IMR-90 (cell line): ENCODE data around the gene ZNF484. TPM values are rescaled to one million over a fixed set of nuclear protein-coding genes. Genes with fewer than 3 reads are reported as not detected.

Experiments
- ATAC-seq: fragments of 200-7000 bp; cut with Tn5 transposase; 2 replicates; pipeline ENCODE4 v1.9.1; 2020; ENCODE audit warnings: low read depth, mild to moderate bottlenecking, moderate library complexity
- BruUV-seq: library from RNA; stranded (reverse); fragments of 400-500 nt; replicated peaks from 2 replicates; lab custom pipeline; 2021; lab: Mats Ljungman, UMichigan
- CTCF ChIA-PET: fragments of 300-600 bp; formaldehyde crosslinking; extraction: SDS; loops from one replicate; lab custom pipeline; 2021; ENCODE audit warnings: antibody characterized with exemption; lab: Yijun Ruan, JAX
- POLR2A ChIA-PET: fragments of 300-600 bp; sonication (Branson Sonifier 250); formaldehyde crosslinking; loops from one replicate; lab custom pipeline; 2022; ENCODE audit warnings: antibody characterized with exemption; ENCODE audit not compliant: unreplicated experiment; lab: Charles Lee
- DNase-seq: peaks from one replicate; pipeline ENCODE4 v3.0.0; 2013
- H2AFZ ChIP-seq: replicated peaks from 2 replicates; pipeline ENCODE3; 2013; ENCODE audit warnings: low read length, mild to moderate bottlenecking; ENCODE audit not compliant: poor library complexity
- H2AK5ac ChIP-seq: 2 replicates; pipeline ENCODE4 v1.6.1; 2013; ENCODE audit warnings: low read depth, low read length, inconsistent platforms
- H2AK9ac ChIP-seq: replicated peaks from 2 replicates; pipeline ENCODE3; 2013; ENCODE audit warnings: mild to moderate bottlenecking, low read depth, low read length, moderate library complexity; ENCODE audit not compliant: poor library complexity
- H2BK120ac ChIP-seq: 2 replicates; pipeline ENCODE4 v1.6.1; 2013; ENCODE audit warnings: low read depth, low read length, inconsistent platforms
- H2BK15ac ChIP-seq: 3 replicates; pipeline ENCODE4 v1.6.1; 2013; ENCODE audit warnings: low read depth, low read length, inconsistent platforms
- H2BK20ac ChIP-seq: 2 replicates; pipeline ENCODE4 v1.6.1; 2013; ENCODE audit warnings: low read depth, mild to moderate bottlenecking, inconsistent platforms, low read length, moderate library complexity
- H2BK5ac ChIP-seq: 2 replicates; pipeline ENCODE4 v1.6.1; 2013; ENCODE audit warnings: mild to moderate bottlenecking, low read depth, low read length, inconsistent platforms; ENCODE audit not compliant: poor library complexity, severe bottlenecking
- H3K14ac ChIP-seq: replicated peaks from 2 replicates; pipeline ENCODE4 v1.6.1; 2013; ENCODE audit warnings: low read depth, low read length, inconsistent platforms
- H3K18ac ChIP-seq: 2 replicates; pipeline ENCODE4 v1.6.1; 2013; ENCODE audit warnings: low read depth, low read length, control low read depth
- H3K23ac ChIP-seq: 2 replicates; pipeline ENCODE4 v1.6.1; 2013; ENCODE audit warnings: low read depth, low read length, inconsistent platforms
- H3K27ac ChIP-seq: 2 replicates; pipeline ENCODE4 v1.5.1; 2013; ENCODE audit warnings: mild to moderate bottlenecking, control low read depth, low read length; ENCODE audit not compliant: insufficient read depth
- H3K27me3 ChIP-seq: 2 replicates; pipeline ENCODE4 v1.6.1; 2013; ENCODE audit warnings: low read length; ENCODE audit not compliant: control insufficient read depth, insufficient read depth
- H3K36me3 ChIP-seq: 2 replicates; pipeline ENCODE4 v1.6.1; 2013; ENCODE audit warnings: low read length, mixed read lengths; ENCODE audit not compliant: control insufficient read depth, insufficient read depth
- H3K4ac ChIP-seq: 2 replicates; pipeline ENCODE4 v1.6.1; 2013; ENCODE audit warnings: low read depth, low read length, inconsistent platforms
- H3K4me1 ChIP-seq: 2 replicates; pipeline ENCODE4 v1.6.1; 2013; ENCODE audit warnings: low read length, mixed read lengths; ENCODE audit not compliant: control insufficient read depth, insufficient read depth
- H3K4me2 ChIP-seq: 2 replicates; pipeline ENCODE4 v1.6.1; 2013; ENCODE audit warnings: low read depth, mild to moderate bottlenecking, control low read depth, low read length, moderate library complexity
- H3K4me3 ChIP-seq: 2 replicates; pipeline ENCODE4 v1.5.1; 2013; ENCODE audit warnings: low read depth, mild to moderate bottlenecking, control low read depth, low read length, moderate library complexity; ENCODE audit not compliant: insufficient read depth
- H3K56ac ChIP-seq: 2 replicates; pipeline ENCODE4 v1.6.1; 2013; ENCODE audit warnings: low read length, inconsistent platforms; ENCODE audit not compliant: insufficient read depth; ENCODE audit errors: extremely low read depth
- H3K79me1 ChIP-seq, 2 experiments: 2 replicates each; pipeline ENCODE4 v1.6.1; 2013; ENCODE audit warnings: low read length in 2 of 2, inconsistent platforms in 1 of 2, low read depth in 1 of 2
- H3K9ac ChIP-seq: 2 replicates; pipeline ENCODE4 v1.6.1; 2013; ENCODE audit warnings: low read depth, low read length, control low read depth
- H3K9me1 ChIP-seq: 2 replicates; pipeline ENCODE4 v1.6.1; 2013; ENCODE audit warnings: low read length, inconsistent platforms; ENCODE audit not compliant: insufficient read depth
- H3K9me3 ChIP-seq: 2 replicates; pipeline ENCODE4 v1.6.1; 2013; ENCODE audit warnings: low read length; ENCODE audit not compliant: control insufficient read depth, insufficient read depth
- H4K20me1 ChIP-seq: 2 replicates; pipeline ENCODE4 v1.6.1; 2013; ENCODE audit warnings: low read length, inconsistent platforms; ENCODE audit not compliant: insufficient read depth
- H4K5ac ChIP-seq: 2 replicates; pipeline ENCODE4 v1.6.1; 2013; ENCODE audit warnings: mild to moderate bottlenecking, low read depth, low read length, control low read depth
- H4K8ac ChIP-seq, 2 experiments: 2 replicates each; pipeline ENCODE4 v1.6.1; 2013; ENCODE audit warnings: low read depth in 2 of 2, low read length in 2 of 2, control low read depth in 1 of 2, inconsistent platforms in 1 of 2
- H4K91ac ChIP-seq: 2 replicates; pipeline ENCODE4 v1.6.1; 2013; ENCODE audit warnings: low read depth, low read length, inconsistent platforms; ENCODE audit not compliant: insufficient read depth
- CHD1 ChIP-seq: IDR thresholded peaks from 2 replicates; pipeline ENCODE4 v1.6.1; 2012; ENCODE audit warnings: low read depth, low read length, improper control_type of control experiment
- FOS ChIP-seq: fragments of 150-350 bp; IDR thresholded peaks from 2 replicates; pipeline ENCODE4 v1.6.1; 2016; ENCODE audit warnings: low read depth, low read length
- MAFK ChIP-seq: IDR thresholded peaks from 2 replicates; pipeline ENCODE4 v1.6.1; 2012; ENCODE audit warnings: low read depth, low read length, improper control_type of control experiment
- MAZ ChIP-seq: IDR thresholded peaks from 2 replicates; pipeline ENCODE4 v1.6.1; 2012; ENCODE audit warnings: low read depth, mild to moderate bottlenecking, low read length, improper control_type of control experiment, moderate library complexity, borderline replicate concordance
- MXI1 ChIP-seq: IDR thresholded peaks from 2 replicates; pipeline ENCODE4 v1.6.1; 2012; ENCODE audit warnings: low read depth, mild to moderate bottlenecking, low read length, moderate library complexity, borderline replicate concordance
- NFE2L2 ChIP-seq: fragments of 150-350 bp; IDR thresholded peaks from 2 replicates; pipeline ENCODE4 v1.6.1; 2016; ENCODE audit warnings: low read depth, mild to moderate bottlenecking, low read length
- RCOR1 ChIP-seq: IDR thresholded peaks from 2 replicates; pipeline ENCODE4 v1.6.1; 2012; ENCODE audit warnings: mild to moderate bottlenecking, low read length, improper control_type of control experiment; ENCODE audit not compliant: insufficient replicate concordance
- RFX5 ChIP-seq: IDR thresholded peaks from 2 replicates; pipeline ENCODE4 v1.8.0; 2012; ENCODE audit warnings: low read depth, mild to moderate bottlenecking, low read length, moderate library complexity
- SMC3 ChIP-seq: fragments of 150-350 bp; IDR thresholded peaks from 2 replicates; pipeline ENCODE4 v1.6.1; 2016; ENCODE audit warnings: low read depth, mild to moderate bottlenecking, antibody characterized with exemption, low read length, moderate library complexity
- WGBS, 2 experiments: methylation state at CpG; one replicate each; pipeline versions ENCODE4 v1.1.5 to v1.1.7; 2013; ENCODE audit warnings: missing lambda C conversion rate in 2 of 2; ENCODE audit not compliant: insufficient read length in 1 of 2; ENCODE audit errors: extremely low coverage in 2 of 2; 5-methylcytosine and 5-hydroxymethylcytosine counted together
- dilution Hi-C: fragments of 300-500 bp; cut with HindIII; formaldehyde crosslinking; loops from one replicate; pipeline ENCODE4 v1.14.3; 2018; ENCODE audit warnings: low sequenced_read_pairs; ENCODE audit not compliant: unreplicated experiment
- in situ Hi-C: fragments of 300-500 bp; cut with MboI; formaldehyde crosslinking; loops from 3 replicates; pipeline ENCODE4 v1.14.3; 2019; ENCODE audit warnings: low sequenced_read_pairs, inconsistent platforms, mixed read lengths
- intact Hi-C: fragments of 100-400 bp; cut with micrococcal nuclease; formaldehyde crosslinking; loops from 2 replicates; pipeline ENCODE4 v1.10.0; 2022
- polyA plus RNA-seq, 3 experiments: library from polyadenylated mRNA; depleted of rRNA; stranded (reverse); fragments of >200 nt; gene quantifications; 2 replicates each; pipeline ENCODE4 v1.2.3, GENCODE V29; 2012; ENCODE audit warnings: low replicate concordance in 1 of 3
- total RNA-seq: library from RNA; depleted of rRNA; stranded (reverse); fragments of >200 nt; gene quantifications from 2 replicates; pipeline ENCODE4 v1.2.3, GENCODE V29; 2012
- TF ChIP-seq, protein P1 (sequence below): fragments of 150-350 bp; IDR thresholded peaks from 2 replicates; pipeline ENCODE4 v1.6.1; 2017; ENCODE audit warnings: mild to moderate bottlenecking, antibody characterized with exemption, low read length, low read depth
- TF ChIP-seq, protein P2 (sequence below): conservative IDR thresholded peaks from 2 replicates; pipeline ENCODE4 v1.5.1; 2012; ENCODE audit warnings: mild to moderate bottlenecking, low read depth, low read length, improper control_type of control experiment
- TF ChIP-seq, protein P3 (sequence below): fragments of 150-350 bp; IDR thresholded peaks from 2 replicates; pipeline ENCODE4 v1.6.1; 2016; ENCODE audit warnings: low read depth, mild to moderate bottlenecking, low read length, moderate library complexity, borderline replicate concordance

The ZNF484 gene
- total and polyA plus RNA-seq, 2 of the 4 experiments (the other 2 are of a cell fraction), result 1.4 to 11.8 TPM

DNA sequence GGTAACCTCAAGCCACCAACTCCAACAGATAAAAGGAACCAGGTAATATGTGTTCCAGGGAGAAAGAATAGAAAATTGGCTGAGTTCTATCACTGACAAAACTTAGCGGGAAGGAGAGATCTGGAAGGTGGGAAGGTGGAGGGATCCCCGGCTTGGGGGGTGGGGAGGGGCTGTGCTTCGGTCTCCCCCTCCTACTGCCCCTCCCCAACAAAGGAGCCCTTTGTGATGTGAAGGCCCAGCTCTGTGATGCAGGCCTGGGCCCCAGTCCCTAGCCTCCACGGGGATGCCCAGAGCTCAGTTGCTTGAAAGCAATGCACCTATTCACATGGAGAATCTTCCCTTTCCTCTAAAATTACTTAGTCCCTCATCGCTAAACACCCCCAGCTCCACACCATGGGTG lies 4.4 kb upstream of the ZNF484 start:
- Histone ChIP-seq H2BK20ac (no peak overlapping the region), H3K27me3 (peaks cover 7% of the 10 kb centered on the region; the same call in 1 of the 2 replicates), H3K4ac (no peak overlapping the region), H2BK5ac (no peak overlapping the region), H2AK5ac (no peak overlapping the region), H3K4me3 (no peak overlapping the region), H3K4me2 (no peak overlapping the region), H3K9me1 (no peaks in the 10 kb centered on the region; the same call in 1 of the 2 replicates), H4K8ac (no peak overlapping the region), H3K36me3 (no peaks in the 10 kb centered on the region), H4K5ac (no peak overlapping the region), H2AK9ac (no peak overlapping the region), H2BK15ac (no peak overlapping the region), H3K9me3 (no peaks in the 10 kb centered on the region), H3K23ac (no peak overlapping the region), H4K91ac (no peak overlapping the region), H3K18ac (no peak overlapping the region), H3K4me1 (no peaks in the 10 kb centered on the region), H3K9ac (no peak overlapping the region), H3K79me1 (peaks cover 0 to 5% of the 10 kb centered on the region in 2 experiments; a peak in 1 of 4 replicates), H2AFZ (no peak overlapping the region), H3K14ac (no peak overlapping the region), H4K20me1 (no peaks in the 10 kb centered on the region), H3K56ac (no peak overlapping the region), H2BK120ac (no peak overlapping the region), H3K27ac (no peak overlapping the region)
- no CpG with 5 or more reads among the region's 5 CpGs for WGBS, 2 experiments
- POLR2A ChIA-PET, result no interaction called here
- no peak for TF ChIP-seq MXI1
- TF ChIP-seq MAFK, result no peak
- no peak for TF ChIP-seq RFX5
- no peak for TF ChIP-seq MAZ
- TF ChIP-seq, protein P1, sequence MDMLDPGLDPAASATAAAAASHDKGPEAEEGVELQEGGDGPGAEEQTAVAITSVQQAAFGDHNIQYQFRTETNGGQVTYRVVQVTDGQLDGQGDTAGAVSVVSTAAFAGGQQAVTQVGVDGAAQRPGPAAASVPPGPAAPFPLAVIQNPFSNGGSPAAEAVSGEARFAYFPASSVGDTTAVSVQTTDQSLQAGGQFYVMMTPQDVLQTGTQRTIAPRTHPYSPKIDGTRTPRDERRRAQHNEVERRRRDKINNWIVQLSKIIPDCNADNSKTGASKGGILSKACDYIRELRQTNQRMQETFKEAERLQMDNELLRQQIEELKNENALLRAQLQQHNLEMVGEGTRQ, result no peak
- TF ChIP-seq, protein P2, sequence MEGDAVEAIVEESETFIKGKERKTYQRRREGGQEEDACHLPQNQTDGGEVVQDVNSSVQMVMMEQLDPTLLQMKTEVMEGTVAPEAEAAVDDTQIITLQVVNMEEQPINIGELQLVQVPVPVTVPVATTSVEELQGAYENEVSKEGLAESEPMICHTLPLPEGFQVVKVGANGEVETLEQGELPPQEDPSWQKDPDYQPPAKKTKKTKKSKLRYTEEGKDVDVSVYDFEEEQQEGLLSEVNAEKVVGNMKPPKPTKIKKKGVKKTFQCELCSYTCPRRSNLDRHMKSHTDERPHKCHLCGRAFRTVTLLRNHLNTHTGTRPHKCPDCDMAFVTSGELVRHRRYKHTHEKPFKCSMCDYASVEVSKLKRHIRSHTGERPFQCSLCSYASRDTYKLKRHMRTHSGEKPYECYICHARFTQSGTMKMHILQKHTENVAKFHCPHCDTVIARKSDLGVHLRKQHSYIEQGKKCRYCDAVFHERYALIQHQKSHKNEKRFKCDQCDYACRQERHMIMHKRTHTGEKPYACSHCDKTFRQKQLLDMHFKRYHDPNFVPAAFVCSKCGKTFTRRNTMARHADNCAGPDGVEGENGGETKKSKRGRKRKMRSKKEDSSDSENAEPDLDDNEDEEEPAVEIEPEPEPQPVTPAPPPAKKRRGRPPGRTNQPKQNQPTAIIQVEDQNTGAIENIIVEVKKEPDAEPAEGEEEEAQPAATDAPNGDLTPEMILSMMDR, result no peak
- no peak for TF ChIP-seq NFE2L2
- no peak for TF ChIP-seq RCOR1
- no peak for TF ChIP-seq CHD1
- TF ChIP-seq, protein P3, sequence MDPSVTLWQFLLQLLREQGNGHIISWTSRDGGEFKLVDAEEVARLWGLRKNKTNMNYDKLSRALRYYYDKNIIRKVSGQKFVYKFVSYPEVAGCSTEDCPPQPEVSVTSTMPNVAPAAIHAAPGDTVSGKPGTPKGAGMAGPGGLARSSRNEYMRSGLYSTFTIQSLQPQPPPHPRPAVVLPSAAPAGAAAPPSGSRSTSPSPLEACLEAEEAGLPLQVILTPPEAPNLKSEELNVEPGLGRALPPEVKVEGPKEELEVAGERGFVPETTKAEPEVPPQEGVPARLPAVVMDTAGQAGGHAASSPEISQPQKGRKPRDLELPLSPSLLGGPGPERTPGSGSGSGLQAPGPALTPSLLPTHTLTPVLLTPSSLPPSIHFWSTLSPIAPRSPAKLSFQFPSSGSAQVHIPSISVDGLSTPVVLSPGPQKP, result no peak
- TF ChIP-seq SMC3, result no peak
- no peak for TF ChIP-seq FOS
- ATAC-seq (no peak), DNase-seq (no peak)
- in situ Hi-C loops (no loop called here), intact Hi-C loops (no loop called here), dilution Hi-C loops (no loop called here)
- CTCF ChIA-PET, result no interaction called here
- BruUV-seq, result no TSS peak
